ENCODE measurements around the gene IGFN1. TPM values are rescaled to one million over a fixed set of nuclear protein-coding genes. Genes with fewer than 3 reads are reported as not detected.
A peak's percentile ranks its signal among the peaks of the same experiment; 100 is the strongest.

Gene IGFN1
- total and polyA plus RNA-seq, 9 of the 15 experiments (the other 6 are each of a cell fraction or from before 2014, with no cell fraction given) = 0.04 TPM; not detected in 8

DNA sequence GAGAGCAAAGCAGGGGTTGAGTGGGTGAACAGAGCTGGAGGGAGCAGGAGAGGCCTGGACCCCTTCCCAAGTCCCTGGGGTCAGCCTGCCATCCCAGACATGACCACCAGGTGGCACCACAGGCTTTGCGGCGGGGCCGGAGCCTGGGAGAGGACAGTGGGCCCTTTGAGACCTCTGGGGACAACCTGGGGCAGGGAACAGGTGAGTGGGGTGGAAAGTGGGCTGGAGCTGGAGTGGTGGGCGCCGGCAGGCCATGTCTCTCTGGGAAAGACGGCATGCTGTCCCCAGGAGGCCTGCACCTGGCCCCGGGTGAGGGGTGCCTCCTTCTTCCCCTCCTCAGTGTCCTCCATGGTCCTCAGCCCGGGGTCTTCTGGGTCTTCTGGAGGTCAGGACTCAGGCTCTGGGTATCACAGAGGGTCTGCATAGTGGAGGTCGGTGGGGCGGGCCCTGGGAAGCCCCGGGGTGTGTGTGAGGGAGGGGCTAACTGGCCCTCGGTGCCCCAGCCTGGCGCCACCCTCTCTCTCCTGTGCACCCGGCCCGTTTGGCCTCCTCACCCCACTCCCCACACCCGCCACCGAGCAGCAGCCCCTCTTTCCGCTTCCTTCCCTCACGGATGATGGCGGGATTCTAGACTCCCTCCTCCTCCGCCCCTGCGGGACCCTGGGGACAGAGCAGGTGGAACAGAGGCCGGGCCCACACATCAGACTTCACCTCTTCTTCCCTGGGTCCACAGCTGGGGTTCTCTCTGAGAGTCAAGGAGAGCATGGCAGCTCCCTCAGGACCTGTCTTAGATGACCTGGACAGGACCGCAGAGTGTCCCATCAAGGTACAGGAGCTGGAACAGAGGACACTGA is 64.2 kb downstream of the IGFN1 start (continued):
- TF ChIP-seq MYC (IDR thresholded peaks at IDR 0.05; ENCODE audit: low read depth, low read length) (0 out of 2 replicates have a peak, but pooled peaks have one; percentile 10), MYC (CRISPR knock-in tag; IDR thresholded peaks at IDR 0.05; ENCODE audit: borderline replicate concordance, low read depth) (no peak), DMBX1 (CRISPR knock-in tag; IDR thresholded peaks at IDR 0.05; ENCODE audit: borderline replicate concordance) (no peak), RB1 (IDR thresholded peaks at IDR 0.05; ENCODE audit: low read depth) (peak; percentile 74; the same call in 1 of the 2 replicates), SMARCB1 (IDR thresholded peaks at IDR 0.05; ENCODE audit: insufficient read length, low read depth) (no peak), TCF7 (IDR thresholded peaks at IDR 0.05; ENCODE audit: borderline replicate concordance) (no peak)
- TF ChIP-seq, protein P1, sequence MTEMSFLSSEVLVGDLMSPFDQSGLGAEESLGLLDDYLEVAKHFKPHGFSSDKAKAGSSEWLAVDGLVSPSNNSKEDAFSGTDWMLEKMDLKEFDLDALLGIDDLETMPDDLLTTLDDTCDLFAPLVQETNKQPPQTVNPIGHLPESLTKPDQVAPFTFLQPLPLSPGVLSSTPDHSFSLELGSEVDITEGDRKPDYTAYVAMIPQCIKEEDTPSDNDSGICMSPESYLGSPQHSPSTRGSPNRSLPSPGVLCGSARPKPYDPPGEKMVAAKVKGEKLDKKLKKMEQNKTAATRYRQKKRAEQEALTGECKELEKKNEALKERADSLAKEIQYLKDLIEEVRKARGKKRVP (CRISPR knock-in tag; IDR thresholded peaks at IDR 0.05) = 0 out of 2 replicates have a peak, but pooled peaks have one; percentile 7

All from K562 (cell line).